NCI-H187 treated with DMSO at 0.1 percent for 48 hours (cell line): Measurements from ENCODE around the gene TBC1D1.

Source experiments
- DNase-seq: peaks from one replicate; lab custom pipeline; 2025; lab: John Stamatoyannopoulos, UW

TBC1D1 gene

GRCh38 chr4:38125816-38126215, 234.9 kb downstream of the TBC1D1 start:
- DNase-seq: no peak

GRCh38 chr4:38128478-38129459, 237.9 kb downstream of the TBC1D1 start:
- no peak for DNase-seq

GRCh38 chr4:38129460-38130227, 238.8 kb downstream of the TBC1D1 start:
- DNase-seq: no peak

GRCh38 chr4:38130884-38131283, 240.0 kb downstream of the TBC1D1 start:
- DNase-seq: no peak

- DNase-seq: no peak
Measured at GRCh38 chr4:38131371-38132091, 240.6 kb downstream of the TBC1D1 start.

GRCh38 chr4:38132107-38132673, 241.3 kb downstream of the TBC1D1 start:
- DNase-seq: no peak

GRCh38 chr4:38132843-38133662, 242.2 kb downstream of the TBC1D1 start:
- DNase-seq: no peak

- no peak for DNase-seq
Measured at GRCh38 chr4:38133711-38134480, 243.0 kb downstream of the TBC1D1 start.

- no peak for DNase-seq
Measured at GRCh38 chr4:38135201-38135600, 244.3 kb downstream of the TBC1D1 start.

- no peak for DNase-seq
Measured at GRCh38 chr4:38136604-38137003, 245.7 kb downstream of the TBC1D1 start.

GRCh38 chr4:38137080-38137479, 246.2 kb downstream of the TBC1D1 start:
- DNase-seq: no peak

GRCh38 chr4:38138363-38138762, 247.5 kb downstream of the TBC1D1 start:
- no peak for DNase-seq

GRCh38 chr4:38139187-38139586, 248.3 kb downstream of the TBC1D1 start:
- no peak for DNase-seq

GRCh38 chr4:38140643-38141203, 249.8 kb downstream of the TBC1D1 start:
- no peak for DNase-seq

- no peak for DNase-seq
Measured at GRCh38 chr4:38141808-38142500, 251.1 kb downstream of the TBC1D1 start.

GRCh38 chr4:38144031-38144430, 253.1 kb downstream of the TBC1D1 start:
- DNase-seq: no peak

GRCh38 chr4:38145033-38145678, 254.3 kb downstream of the TBC1D1 start:
- peak; percentile 22 for DNase-seq

- DNase-seq: no peak
Measured at GRCh38 chr4:38145741-38146140, 254.9 kb downstream of the TBC1D1 start.

- DNase-seq: no peak
Measured at GRCh38 chr4:38146383-38146782, 255.5 kb downstream of the TBC1D1 start.
